ENCODE results near the gene ABCC4. TPM values are rescaled to one million over a fixed set of nuclear protein-coding genes. Genes with fewer than 3 reads are reported as not detected.
"Not testable (repeated sequence)": the region's sequence is repeated elsewhere in the genome, so short reads cannot be mapped to it uniquely, and the experiment has no call there.

ABCC4 gene
- total and polyA plus RNA-seq, 5 donors, result 1.2 to 5.8 (median 4.4) TPM

- Histone ChIP-seq H3K27ac (ENCODE audit: low read length) (no peak overlapping the region), H3K4me1 (ENCODE audit: control insufficient read depth, insufficient read depth, low read length) (peaks cover 2% of the 10 kb centered on the region), H3K4me3 (ENCODE audit: low read length) (no peak overlapping the region), H3K27me3 (ENCODE audit: control insufficient read depth, insufficient read depth) (no peaks in the 10 kb centered on the region), H3K9me3 (ENCODE audit: control insufficient read depth, low read length) (no peaks in the 10 kb centered on the region)
- DNase-seq (no peak), ATAC-seq (no peak)
- WGBS, result 62% methylated on average over 5 of the region's 5 CpGs
- intact Hi-C loops (cut with DNase I), result loop anchor here in 1 of 4 donors (10.0 kb wide), 1 partner anchor 292 kb away; no protein-coding TSS in a partner anchor
These were observed 118.5 kb downstream of the ABCC4 start for GRCh38 chr13:95182570-95183265.

- Histone ChIP-seq H3K27me3 (ENCODE audit: control insufficient read depth, insufficient read depth) (no peaks in the 10 kb centered on the region), H3K27ac (ENCODE audit: low read length) (no peak overlapping the region), H3K4me1 (ENCODE audit: control insufficient read depth, insufficient read depth, low read length) (peaks cover 2% of the 10 kb centered on the region), H3K9me3 (ENCODE audit: control insufficient read depth, low read length) (no peaks in the 10 kb centered on the region), H3K4me3 (ENCODE audit: low read length) (no peak overlapping the region)
- intact Hi-C loops (cut with DNase I), result loop anchor here in 1 of 4 donors (10.0 kb wide), 1 partner anchor 293 kb away; no protein-coding TSS in a partner anchor
- DNase-seq, result no peak
- WGBS, result 70% methylated on average over 2 of the region's 2 CpGs
- peak in 1 of 2 donors; percentile 23 for ATAC-seq
These were observed 119.7 kb downstream of the ABCC4 start for GRCh38 chr13:95181586-95181985.

- DNase-seq (no peak), ATAC-seq (peak; percentile 60 to 67)
- 52% methylated on average over 5 of the region's 5 CpGs for WGBS
- Histone ChIP-seq H3K27ac (ENCODE audit: low read length) (no peak overlapping the region), H3K4me1 (ENCODE audit: control insufficient read depth, insufficient read depth, low read length) (peaks cover 2% of the 10 kb centered on the region), H3K4me3 (ENCODE audit: low read length) (no peak overlapping the region), H3K27me3 (ENCODE audit: control insufficient read depth, insufficient read depth) (no peaks in the 10 kb centered on the region), H3K9me3 (ENCODE audit: control insufficient read depth, low read length) (no peaks in the 10 kb centered on the region)
- intact Hi-C loops (cut with DNase I), result loop anchor here in 1 of 4 donors (10.0 kb wide), 1 partner anchor 294 kb away; no protein-coding TSS in a partner anchor
These were observed 120.6 kb downstream of the ABCC4 start for GRCh38 chr13:95180513-95181245.

- ATAC-seq (no peak), DNase-seq (no peak)
- Histone ChIP-seq H3K27ac (ENCODE audit: low read length) (no peak overlapping the region), H3K4me3 (ENCODE audit: low read length) (no peak overlapping the region), H3K9me3 (ENCODE audit: control insufficient read depth, low read length) (no peaks in the 10 kb centered on the region), H3K4me1 (ENCODE audit: control insufficient read depth, insufficient read depth, low read length) (peaks cover 2% of the 10 kb centered on the region), H3K27me3 (ENCODE audit: control insufficient read depth, insufficient read depth) (no peaks in the 10 kb centered on the region)
- WGBS, result 81% methylated on average over 5 of the region's 5 CpGs
- intact Hi-C loops (cut with DNase I), result no loop called here
These were observed 124.5 kb downstream of the ABCC4 start for GRCh38 chr13:95176611-95177259.

- H3K9me3 ChIP-seq (ENCODE audit: control insufficient read depth, low read length), result no peaks in the 10 kb centered on the region
- DNase-seq (no peak), ATAC-seq (no peak)
- intact Hi-C loops (cut with DNase I), result no loop called here
- H3K27me3 ChIP-seq (ENCODE audit: control insufficient read depth, insufficient read depth), result no peaks in the 10 kb centered on the region
- WGBS, result 70% methylated on average over 14 of the region's 14 CpGs
- no peaks in the 10 kb centered on the region for H3K4me1 ChIP-seq (ENCODE audit: control insufficient read depth, insufficient read depth, low read length)
- H3K4me3 ChIP-seq (ENCODE audit: low read length), result no peak overlapping the region
- H3K27ac ChIP-seq (ENCODE audit: low read length), result no peak overlapping the region
These were observed 126.7 kb downstream of the ABCC4 start for GRCh38 chr13:95174517-95174916.

- H3K9me3 ChIP-seq (ENCODE audit: control insufficient read depth, low read length), result no peaks in the 10 kb centered on the region
- no peak overlapping the region for H3K27ac ChIP-seq (ENCODE audit: low read length)
- DNase-seq (no peak), ATAC-seq (no peak)
- no peaks in the 10 kb centered on the region for H3K4me1 ChIP-seq (ENCODE audit: control insufficient read depth, insufficient read depth, low read length)
- intact Hi-C loops (cut with DNase I), result no loop called here
- 93% methylated on average over 6 of the region's 6 CpGs for WGBS
- no peak overlapping the region for H3K4me3 ChIP-seq (ENCODE audit: low read length)
- H3K27me3 ChIP-seq (ENCODE audit: control insufficient read depth, insufficient read depth), result no peaks in the 10 kb centered on the region
These were observed 133.1 kb downstream of the ABCC4 start for GRCh38 chr13:95168191-95168590.

- 99% methylated on average over 5 of the region's 5 CpGs for WGBS
- H3K27me3 ChIP-seq (ENCODE audit: control insufficient read depth, insufficient read depth); DNase-seq; H3K27ac ChIP-seq (ENCODE audit: low read length); ATAC-seq; H3K4me1 ChIP-seq (ENCODE audit: control insufficient read depth, insufficient read depth, low read length); H3K9me3 ChIP-seq (ENCODE audit: control insufficient read depth, low read length); H3K4me3 ChIP-seq (ENCODE audit: low read length); intact Hi-C loops (cut with DNase I): not testable (repeated sequence)
These were observed 134.2 kb downstream of the ABCC4 start for GRCh38 chr13:95167003-95167402.

- H3K9me3 ChIP-seq (ENCODE audit: control insufficient read depth, low read length), result no peaks in the 10 kb centered on the region
- intact Hi-C loops (cut with DNase I), result no loop called here
- ATAC-seq (no peak), DNase-seq (no peak)
- 94% methylated on average over 4 of the region's 4 CpGs for WGBS
- no peak overlapping the region for H3K4me3 ChIP-seq (ENCODE audit: low read length)
- no peaks in the 10 kb centered on the region for H3K4me1 ChIP-seq (ENCODE audit: control insufficient read depth, insufficient read depth, low read length)
- no peak overlapping the region for H3K27ac ChIP-seq (ENCODE audit: low read length)
- H3K27me3 ChIP-seq (ENCODE audit: control insufficient read depth, insufficient read depth), result no peaks in the 10 kb centered on the region
These were observed 136.4 kb downstream of the ABCC4 start for GRCh38 chr13:95164830-95165229.

GRCh38 chr13:95160112-95160906, 140.9 kb downstream of the ABCC4 start:
- DNase-seq (no peak), ATAC-seq (no peak)
- 76% methylated on average over 4 of the region's 4 CpGs for WGBS
- Histone ChIP-seq H3K4me1 (ENCODE audit: control insufficient read depth, insufficient read depth, low read length) (no peaks in the 10 kb centered on the region), H3K27me3 (ENCODE audit: control insufficient read depth, insufficient read depth) (no peaks in the 10 kb centered on the region), H3K9me3 (ENCODE audit: control insufficient read depth, low read length) (no peaks in the 10 kb centered on the region), H3K4me3 (ENCODE audit: low read length) (no peak overlapping the region), H3K27ac (ENCODE audit: low read length) (no peak overlapping the region)
- intact Hi-C loops (cut with DNase I), result no loop called here

- 98% methylated on average over 6 of the region's 6 CpGs for WGBS
- H3K27ac ChIP-seq (ENCODE audit: low read length), result no peak overlapping the region
- intact Hi-C loops (cut with DNase I), result no loop called here
- DNase-seq, result no peak
- no peaks in the 10 kb centered on the region for H3K9me3 ChIP-seq (ENCODE audit: control insufficient read depth, low read length)
- H3K4me3 ChIP-seq (ENCODE audit: low read length), result no peak overlapping the region
- no peaks in the 10 kb centered on the region for H3K27me3 ChIP-seq (ENCODE audit: control insufficient read depth, insufficient read depth)
- no peaks in the 10 kb centered on the region for H3K4me1 ChIP-seq (ENCODE audit: control insufficient read depth, insufficient read depth, low read length)
- ATAC-seq, result no peak
These were observed 141.8 kb downstream of the ABCC4 start for GRCh38 chr13:95159458-95159857.

All from right cardiac atrium (tissue), 5 donors.